Choroid plexus epithelial cell (primary cell): ENCODE measurements around the gene TOM1.

Experiments
- DNase-seq: peaks from one replicate; pipeline ENCODE4 v3.0.0-alpha.2; 2010; ENCODE audit warnings: low read depth
- H3K4me3 ChIP-seq: 2 replicates; pipeline ENCODE4 v1.5.1; 2011; ENCODE audit warnings: low read depth, mild to moderate bottlenecking, control low read depth, low read length, moderate library complexity
- CTCF ChIP-seq: conservative IDR thresholded peaks from 2 replicates; pipeline ENCODE4 v1.5.1; 2011; ENCODE audit warnings: low read depth, mild to moderate bottlenecking, control low read depth, inconsistent platforms, low read length, moderate library complexity

Gene TOM1

GRCh38 chr22:35316751-35317150 lies 17.1 kb downstream of the TOM1 start:
- no peak for DNase-seq
- TF ChIP-seq CTCF = no peak
- no peak overlapping the region for H3K4me3 ChIP-seq

GRCh38 chr22:35317680-35318290 lies 18.1 kb downstream of the TOM1 start:
- TF ChIP-seq CTCF = no peak
- H3K4me3 ChIP-seq = no peak overlapping the region
- no peak for DNase-seq

GRCh38 chr22:35318346-35319215 lies 18.9 kb downstream of the TOM1 start:
- no peak for DNase-seq
- TF ChIP-seq CTCF = no peak
- H3K4me3 ChIP-seq = no peak overlapping the region

- TF ChIP-seq CTCF = no peak
- no peak for DNase-seq
- no peak overlapping the region for H3K4me3 ChIP-seq
These were observed 19.7 kb downstream of the TOM1 start for GRCh38 chr22:35319244-35319985.

GRCh38 chr22:35322126-35322525 lies 22.4 kb downstream of the TOM1 start:
- H3K4me3 ChIP-seq = no peak overlapping the region
- DNase-seq = no peak
- no peak for TF ChIP-seq CTCF

GRCh38 chr22:35322893-35323292 lies 23.2 kb downstream of the TOM1 start:
- no peak for TF ChIP-seq CTCF
- H3K4me3 ChIP-seq = no peak overlapping the region
- no peak for DNase-seq
